ENCODE data around the gene DOCK6. TPM values are rescaled to one million over a fixed set of nuclear protein-coding genes. Genes with fewer than 3 reads are reported as not detected.

Gene DOCK6
- total and polyA plus RNA-seq, 12 donors, result 27.6 to 73.3 (median 40.2) TPM

DNA sequence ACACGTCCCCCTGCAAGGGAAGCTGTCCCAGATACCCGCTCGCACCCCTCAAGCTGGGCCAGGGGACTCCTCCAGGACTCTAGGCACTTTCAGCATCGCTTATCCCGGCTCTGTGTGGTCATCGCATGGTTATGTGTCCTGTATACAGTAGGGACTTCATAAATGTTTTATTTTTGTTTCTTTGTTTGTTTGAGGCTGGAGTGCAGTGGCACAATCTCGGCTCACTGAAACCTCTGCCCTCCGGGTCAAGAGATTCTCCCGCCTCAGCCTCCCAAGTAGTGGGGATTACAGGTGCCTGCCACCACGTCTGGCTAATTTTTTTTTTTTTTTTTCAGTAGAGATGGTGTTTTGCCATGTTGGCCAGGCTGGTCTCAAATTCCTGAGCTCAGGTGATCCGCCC, 15.4 kb downstream of the DOCK6 start:
- H3K27ac ChIP-seq, result peak overlapping the region; percentile 55 to 94 (median 78)
- TF ChIP-seq, protein P1, sequence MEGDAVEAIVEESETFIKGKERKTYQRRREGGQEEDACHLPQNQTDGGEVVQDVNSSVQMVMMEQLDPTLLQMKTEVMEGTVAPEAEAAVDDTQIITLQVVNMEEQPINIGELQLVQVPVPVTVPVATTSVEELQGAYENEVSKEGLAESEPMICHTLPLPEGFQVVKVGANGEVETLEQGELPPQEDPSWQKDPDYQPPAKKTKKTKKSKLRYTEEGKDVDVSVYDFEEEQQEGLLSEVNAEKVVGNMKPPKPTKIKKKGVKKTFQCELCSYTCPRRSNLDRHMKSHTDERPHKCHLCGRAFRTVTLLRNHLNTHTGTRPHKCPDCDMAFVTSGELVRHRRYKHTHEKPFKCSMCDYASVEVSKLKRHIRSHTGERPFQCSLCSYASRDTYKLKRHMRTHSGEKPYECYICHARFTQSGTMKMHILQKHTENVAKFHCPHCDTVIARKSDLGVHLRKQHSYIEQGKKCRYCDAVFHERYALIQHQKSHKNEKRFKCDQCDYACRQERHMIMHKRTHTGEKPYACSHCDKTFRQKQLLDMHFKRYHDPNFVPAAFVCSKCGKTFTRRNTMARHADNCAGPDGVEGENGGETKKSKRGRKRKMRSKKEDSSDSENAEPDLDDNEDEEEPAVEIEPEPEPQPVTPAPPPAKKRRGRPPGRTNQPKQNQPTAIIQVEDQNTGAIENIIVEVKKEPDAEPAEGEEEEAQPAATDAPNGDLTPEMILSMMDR (IDR thresholded peaks at IDR 0.05), result no peak
- no peaks in the 10 kb centered on the region for H3K27me3 ChIP-seq
- peaks cover 19 to 68% (median 39%) of the 10 kb centered on the region in 9 donors for H3K4me1 ChIP-seq
- H3K4me3 ChIP-seq, result no peak overlapping the region
- no peak for ATAC-seq
- H3K9me3 ChIP-seq, result no peaks in the 10 kb centered on the region
- WGBS, 2 donors, result 82 to 88% methylated on average over 11 of the region's 11 CpGs
- no peak for DNase-seq
- peaks cover 0 to 94% (median 26%) of the 10 kb centered on the region in 9 donors for H3K36me3 ChIP-seq
- intact Hi-C loops (cut with DNase I), result loop anchor here in 1 of 10 donors (2.0 kb wide), 1 partner anchor 22 kb away; no protein-coding TSS in a partner anchor

DNA sequence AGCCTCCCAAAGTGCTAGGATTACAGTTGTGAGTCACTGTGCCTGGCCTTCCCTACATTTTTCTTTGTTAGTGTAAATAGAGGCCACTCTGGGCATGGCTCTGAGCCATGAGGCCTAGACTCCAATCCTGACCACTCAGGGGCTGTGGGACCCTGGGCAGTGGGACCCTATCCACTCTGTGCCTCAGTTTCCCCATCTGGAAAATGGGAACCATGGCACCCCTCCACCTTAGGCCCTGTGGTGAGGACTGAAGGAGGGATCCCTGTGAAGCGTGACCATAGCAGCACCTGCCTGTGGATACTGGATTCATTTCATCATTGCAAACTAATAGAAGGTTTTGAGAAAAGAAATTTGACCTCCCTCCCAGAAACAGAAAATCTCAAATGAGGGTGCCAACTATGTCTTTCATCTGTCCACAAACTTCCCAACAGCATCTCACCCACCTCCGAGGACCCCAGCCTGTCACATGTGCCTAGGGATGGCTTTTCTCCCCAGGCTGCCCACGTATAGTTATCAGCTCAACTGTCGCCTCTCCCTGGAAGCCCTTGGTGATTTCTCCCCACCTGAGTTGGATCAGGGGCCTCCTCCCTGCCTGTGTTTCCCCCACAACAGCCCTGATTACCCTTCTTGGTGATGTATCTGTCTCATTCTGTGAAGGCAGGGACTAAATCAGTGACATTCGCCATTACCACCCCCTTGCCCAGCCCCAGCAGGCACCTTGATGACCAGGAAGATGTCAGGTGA, 17.3 kb downstream of the DOCK6 start:
- Histone ChIP-seq H3K27ac (peak overlapping the region in 6 of 10 donors; percentile 13 to 94 (median 86)), H3K4me3 (no peak overlapping the region), H3K36me3 (peaks cover 0 to 94% (median 29%) of the 10 kb centered on the region in 9 donors), H3K27me3 (no peaks in the 10 kb centered on the region), H3K9me3 (no peaks in the 10 kb centered on the region), H3K4me1 (peaks cover 15 to 57% (median 34%) of the 10 kb centered on the region in 9 donors)
- DNase-seq, result no peak
- TF ChIP-seq, protein P1 (IDR thresholded peaks at IDR 0.05), result no peak
- intact Hi-C loops (cut with DNase I), result loop anchor here in 3 of 10 donors (5.0 kb wide), 1 partner anchor 42 kb away; no protein-coding TSS in a partner anchor
- WGBS, 2 donors, result 94 to 95% methylated on average over 5 of the region's 5 CpGs
- no peak for ATAC-seq

DNA sequence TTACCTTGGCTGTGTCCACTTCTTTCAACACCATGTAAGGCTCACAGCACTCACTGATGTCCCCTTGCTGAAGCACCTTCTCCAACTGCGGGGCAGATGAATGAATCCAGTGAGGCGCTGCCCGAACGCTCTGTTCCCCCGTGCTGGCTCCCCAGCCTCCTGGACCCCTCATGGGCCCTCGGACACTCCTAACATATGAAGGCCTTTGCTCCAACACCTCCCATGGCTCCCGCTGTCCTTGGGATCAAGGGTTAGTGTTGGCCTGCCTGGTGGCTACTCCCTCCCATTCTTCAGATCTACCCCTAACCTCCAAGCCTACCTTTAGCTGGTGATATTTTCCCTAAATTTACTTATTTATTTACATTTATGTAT, 18.5 kb downstream of the DOCK6 start:
- ATAC-seq (no peak), DNase-seq (no peak)
- Histone ChIP-seq H3K4me1 (peaks cover 15 to 56% (median 34%) of the 10 kb centered on the region in 9 donors), H3K36me3 (peaks cover 0 to 94% (median 37%) of the 10 kb centered on the region in 9 donors), H3K27me3 (no peaks in the 10 kb centered on the region), H3K4me3 (no peak overlapping the region), H3K9me3 (peaks cover 0 to 8% (median 0%) of the 10 kb centered on the region in 11 donors), H3K27ac (peak overlapping the region in 9 of 10 donors; percentile 51 to 94 (median 78))
- TF ChIP-seq, protein P1 (IDR thresholded peaks at IDR 0.05), result no peak
- intact Hi-C loops (cut with DNase I), result loop anchor here in 7 of 10 donors (1.0 to 5.0 kb wide), 5 partner anchors 43 to 47 kb away; no protein-coding TSS in a partner anchor
- WGBS, 2 donors, result 90 to 93% methylated on average over 7 of the region's 7 CpGs

DNA sequence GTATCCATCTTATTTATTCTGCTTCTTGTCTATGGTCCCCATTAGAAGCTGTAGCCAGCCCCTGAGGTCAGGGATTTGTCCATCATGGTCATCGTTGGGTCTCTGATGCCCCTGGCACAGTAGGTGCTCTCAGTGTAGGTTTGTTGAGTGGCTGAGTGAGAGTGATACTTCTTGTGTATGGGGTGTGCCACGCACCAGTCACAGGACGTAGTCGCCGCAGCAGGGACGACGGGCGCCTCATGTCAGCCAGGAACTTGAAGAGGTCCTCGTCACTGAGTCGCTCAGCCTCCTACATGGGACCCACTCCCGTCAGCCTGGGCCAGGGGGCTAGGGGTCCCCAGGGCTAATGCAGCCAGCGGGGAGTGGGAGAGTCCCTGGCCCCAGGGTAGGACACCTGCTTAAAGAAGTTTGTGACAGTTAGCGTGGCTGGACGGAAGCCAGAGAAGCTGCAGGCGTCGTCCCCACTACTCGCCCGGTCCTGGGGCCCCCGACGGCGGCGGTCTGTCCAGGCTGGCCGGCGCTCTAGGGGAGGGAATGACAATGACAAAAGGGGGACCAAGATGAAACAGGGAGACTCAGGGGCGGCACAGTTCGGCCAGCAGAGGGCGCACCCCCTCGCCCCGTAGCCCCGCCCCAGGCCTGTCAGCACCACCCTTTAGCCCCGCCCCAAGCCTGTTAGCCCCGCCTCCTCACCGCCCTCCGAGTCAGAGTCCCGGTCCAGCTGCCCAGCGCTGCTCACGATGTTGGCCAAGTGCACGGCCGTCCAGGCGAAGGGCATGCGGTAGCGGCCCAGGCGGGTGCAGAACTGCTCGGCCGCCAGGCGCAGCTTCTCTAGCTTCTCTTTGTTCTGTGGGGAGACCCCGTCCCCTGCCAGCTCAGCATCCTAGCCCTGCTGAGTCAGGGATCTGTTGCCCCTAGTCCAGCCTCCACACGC, 19.2 kb downstream of the DOCK6 start:
- Histone ChIP-seq H3K36me3 (peaks cover 0 to 94% (median 40%) of the 10 kb centered on the region in 9 donors), H3K4me1 (peaks cover 15 to 50% (median 29%) of the 10 kb centered on the region in 9 donors), H3K27ac (peak overlapping the region in 9 of 10 donors; percentile 51 to 94 (median 78)), H3K4me3 (no peak overlapping the region), H3K27me3 (no peaks in the 10 kb centered on the region), H3K9me3 (peaks cover 0 to 11% (median 0%) of the 10 kb centered on the region in 11 donors)
- WGBS, 2 donors, result 36 to 37% methylated on average over 48 of the region's 48 CpGs
- DNase-seq, result peak; percentile 96 to 97
- peak; percentile 85 to 91 (median 90) for ATAC-seq
- intact Hi-C loops (cut with DNase I), result loop anchor here in 7 of 10 donors (1.0 to 5.0 kb wide), 5 partner anchors 43 to 48 kb away; no protein-coding TSS in a partner anchor
- TF ChIP-seq, protein P1 (IDR thresholded peaks at IDR 0.05), result peak; percentile 77 to 93 (median 92)
